CMK (cell line): ENCODE results near the gene SGIP1.
"Not testable (repeated sequence)": the region's sequence is repeated elsewhere in the genome, so short reads cannot be mapped to it uniquely, and the experiment has no call there.

Source experiments
- DNase-seq: peaks from one replicate; pipeline ENCODE4 v3.0.0-alpha.2; 2010; ENCODE audit warnings: low read depth

Gene SGIP1

DNA sequence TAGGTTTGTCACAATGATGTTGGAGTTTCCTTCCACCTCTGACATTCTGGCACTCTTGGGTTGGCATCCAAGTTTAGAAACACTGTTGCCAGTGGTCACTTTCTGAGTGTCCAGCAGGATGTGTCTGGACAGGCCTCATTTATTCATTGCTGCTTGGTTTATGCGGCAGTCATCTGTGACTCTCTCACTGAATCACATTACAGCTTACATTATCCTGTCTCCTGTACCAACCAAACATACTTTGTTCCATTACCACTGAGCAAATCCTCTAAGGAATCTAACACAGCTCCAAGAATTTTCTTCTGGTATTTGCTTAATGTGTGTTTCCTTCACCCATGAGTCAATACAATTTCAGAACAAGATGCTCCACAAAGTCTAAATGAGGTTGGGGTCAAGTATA, 19.9 kb downstream of the SGIP1 start:
- no peak for DNase-seq

- DNase-seq: no peak
Measured at GRCh38 chr1:66556161-66556611, 22.2 kb downstream of the SGIP1 start.

- DNase-seq: no peak
Measured at GRCh38 chr1:66557157-66557556, 23.2 kb downstream of the SGIP1 start.

DNA sequence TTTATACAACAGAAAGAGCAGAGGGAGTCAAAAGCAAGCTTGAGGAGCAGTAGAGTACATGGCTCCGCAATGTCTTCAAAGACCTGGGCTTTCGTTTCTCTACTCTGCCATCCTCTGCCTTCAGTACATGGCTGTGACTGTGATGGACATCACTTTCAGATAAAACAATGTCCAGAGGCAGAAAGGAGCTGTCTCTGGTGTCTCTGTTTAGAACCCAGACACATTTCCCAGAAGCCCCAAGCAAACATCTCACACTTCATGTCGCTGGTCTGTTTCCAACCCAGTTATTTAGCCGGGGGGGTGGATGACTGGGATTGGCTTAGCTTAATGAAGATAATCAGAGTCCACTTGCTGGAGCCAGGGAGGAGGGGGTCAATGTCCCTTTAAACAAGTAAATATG, 25.6 kb downstream of the SGIP1 start:
- no peak for DNase-seq

GRCh38 chr1:66562561-66562960, 28.6 kb downstream of the SGIP1 start:
- no peak for DNase-seq

DNA sequence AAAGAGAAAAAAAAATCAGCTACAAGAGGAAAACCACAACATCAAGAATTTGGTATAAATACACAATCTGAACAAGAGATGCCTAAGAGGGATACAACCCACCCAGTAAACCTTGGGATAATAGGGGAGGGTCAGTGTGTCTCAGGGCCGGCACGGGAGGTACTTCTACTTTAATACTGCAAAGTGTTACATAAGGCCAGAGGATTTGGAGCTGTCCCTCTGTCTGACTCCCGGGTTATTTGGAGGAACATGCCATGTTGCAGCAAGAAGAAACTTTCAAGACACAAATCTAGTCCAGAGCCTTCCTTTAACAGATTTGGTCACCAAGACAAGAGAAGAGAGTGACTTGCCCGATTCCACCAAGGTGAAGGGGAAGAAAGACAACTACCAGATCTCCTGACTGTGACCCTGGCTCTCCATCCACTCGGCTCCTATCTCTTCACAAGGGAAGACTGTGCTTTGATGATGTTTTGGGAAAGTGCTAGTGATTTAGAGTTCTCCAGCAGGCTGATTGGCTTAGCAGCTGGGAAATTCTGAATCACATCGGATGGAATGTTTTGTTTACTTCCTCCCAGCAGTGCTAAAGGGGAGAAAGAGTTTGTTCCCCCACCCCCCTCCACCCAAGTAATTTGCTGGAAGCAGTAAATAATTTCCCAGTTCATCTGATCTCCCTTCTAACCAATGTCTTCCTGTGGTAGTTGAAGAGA, 29.3 kb downstream of the SGIP1 start:
- no peak for DNase-seq

- DNase-seq: no peak
Measured at GRCh38 chr1:66563941-66564630, 30.1 kb downstream of the SGIP1 start.

DNA sequence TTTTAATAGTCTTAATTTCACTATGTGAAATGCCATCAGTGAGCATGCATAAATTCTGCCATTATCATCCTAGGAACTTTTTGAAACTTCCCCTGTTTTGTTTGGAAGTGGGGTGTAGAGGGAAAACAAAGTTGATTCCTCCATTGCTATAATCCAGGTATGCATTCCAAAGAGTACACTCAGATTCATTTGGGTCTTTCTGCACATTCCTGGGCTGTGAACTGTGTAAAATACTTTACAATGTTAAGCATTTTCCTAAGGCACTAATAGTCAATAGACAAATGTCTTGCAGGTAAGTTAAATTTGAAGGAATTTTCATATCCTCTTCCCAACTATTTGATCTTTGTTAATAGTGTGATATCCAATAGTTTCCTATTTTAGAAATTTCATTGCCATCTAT, 36.2 kb downstream of the SGIP1 start:
- DNase-seq: no peak

GRCh38 chr1:66571789-66572188, 37.8 kb downstream of the SGIP1 start:
- no peak for DNase-seq

GRCh38 chr1:66575739-66576138, 41.8 kb downstream of the SGIP1 start:
- no peak for DNase-seq

DNA sequence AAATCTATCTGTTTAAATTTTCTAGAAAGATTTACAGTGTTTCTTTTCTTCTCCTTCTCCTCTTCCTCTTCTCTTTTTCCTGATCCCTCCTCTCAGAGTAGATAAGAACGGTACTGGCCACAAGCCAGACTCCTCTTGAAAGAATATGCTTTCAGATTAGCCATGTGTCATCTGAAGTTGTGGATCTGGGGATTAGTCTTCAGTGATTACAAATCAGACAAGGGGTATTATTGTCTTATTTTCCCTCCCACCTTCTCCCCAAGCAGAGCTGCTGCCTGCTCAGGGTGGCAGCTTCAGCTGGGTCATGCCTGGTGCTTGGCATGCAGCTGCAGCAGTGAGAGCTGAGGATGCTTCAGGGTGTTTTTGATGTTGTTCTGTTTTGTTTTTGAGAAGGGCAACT, 42.7 kb downstream of the SGIP1 start:
- no peak for DNase-seq

DNA sequence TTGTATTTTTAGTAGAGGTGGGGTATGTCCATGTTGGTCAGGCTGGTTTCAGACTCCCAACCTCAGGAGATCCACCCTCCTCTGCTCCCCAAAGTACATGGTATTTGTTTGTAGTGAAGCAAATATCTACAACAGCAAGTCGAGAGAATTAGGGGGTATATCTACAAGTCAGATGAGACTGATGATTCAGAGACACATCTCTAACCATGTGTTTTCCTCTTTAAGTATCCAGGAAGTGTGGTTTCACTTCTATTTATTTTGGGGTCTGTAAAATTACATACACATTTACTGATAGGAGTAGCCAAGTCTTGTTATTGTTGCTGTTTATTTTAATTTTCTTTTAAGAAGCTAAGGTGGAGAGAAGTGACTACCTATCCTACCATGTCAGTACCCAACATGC, 44.9 kb downstream of the SGIP1 start:
- DNase-seq: no peak

DNA sequence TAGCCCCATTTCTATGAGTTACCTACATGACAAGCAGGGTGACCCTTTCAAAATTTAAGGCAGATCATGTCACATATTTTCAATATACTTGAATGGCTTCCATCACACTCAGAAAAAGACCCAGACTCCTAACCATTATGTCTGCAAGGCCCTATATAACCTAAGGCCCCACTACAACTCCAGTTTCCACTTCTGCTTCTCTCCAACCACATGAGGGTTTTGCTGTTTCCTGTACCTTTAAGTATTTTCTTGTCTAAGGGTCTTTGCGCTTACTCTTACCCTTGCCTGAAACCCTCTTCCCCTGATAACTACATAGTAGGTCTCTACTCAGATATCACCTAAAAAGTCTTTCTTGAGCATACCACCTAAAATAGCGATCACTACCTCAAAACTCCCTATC, 46.1 kb downstream of the SGIP1 start:
- no peak for DNase-seq

DNA sequence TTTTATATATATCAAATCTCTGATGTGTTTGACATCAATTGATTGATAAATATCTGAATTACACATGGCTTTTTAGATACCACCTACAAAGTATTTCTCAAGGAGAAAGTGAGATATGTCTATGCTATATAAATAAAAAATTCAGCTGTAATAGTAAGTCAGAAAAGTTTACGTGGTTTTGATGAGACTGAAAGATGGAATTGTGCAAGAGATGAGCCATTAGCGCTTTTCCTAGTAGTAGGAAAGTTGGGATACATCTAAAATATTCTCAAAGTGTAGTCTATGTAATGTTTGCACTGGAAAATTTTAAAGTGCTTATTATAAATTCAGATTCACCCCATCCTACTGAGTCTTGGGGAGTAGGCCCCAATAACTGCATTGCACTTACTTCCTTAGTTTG, 49.1 kb downstream of the SGIP1 start:
- DNase-seq: no peak

DNA sequence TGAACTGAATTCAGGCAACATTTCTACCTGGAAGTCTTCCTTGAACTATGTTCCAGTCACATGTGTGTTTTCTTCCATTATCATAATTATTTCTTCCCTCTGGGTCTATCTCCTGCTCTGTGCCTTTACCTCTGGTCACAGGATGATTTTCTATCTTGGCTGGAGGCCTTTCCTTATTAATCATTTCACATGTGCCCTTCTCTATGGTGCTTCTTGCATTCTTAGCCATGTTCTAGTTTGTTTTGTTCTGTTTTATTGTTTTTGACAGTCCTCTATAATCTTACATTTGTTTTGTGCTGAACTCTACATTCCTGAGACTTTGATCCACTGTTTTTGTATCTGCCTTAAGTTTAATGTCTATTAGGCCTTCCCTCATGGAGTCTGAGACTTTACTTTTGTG, 51.0 kb downstream of the SGIP1 start:
- DNase-seq: no peak

DNA sequence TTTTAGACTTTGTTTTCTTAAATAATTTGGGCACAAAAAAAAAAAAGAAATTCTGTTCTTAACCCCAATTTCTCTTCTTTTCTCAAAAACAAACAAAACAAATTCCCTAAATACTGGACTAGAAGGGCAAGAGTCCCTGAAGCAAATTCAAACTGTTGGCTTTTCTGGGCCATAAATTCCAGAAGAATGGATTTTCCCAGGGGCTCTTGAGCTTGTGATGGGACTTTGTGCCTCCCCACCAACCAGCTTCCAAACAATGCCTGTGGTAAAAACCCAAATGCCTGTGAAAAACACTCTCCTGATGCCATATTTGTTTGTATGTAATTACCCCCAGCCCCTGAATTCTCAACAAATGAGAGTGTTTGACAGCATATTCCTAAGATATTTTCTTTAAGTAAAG, 55.4 kb downstream of the SGIP1 start:
- DNase-seq: no peak

DNA sequence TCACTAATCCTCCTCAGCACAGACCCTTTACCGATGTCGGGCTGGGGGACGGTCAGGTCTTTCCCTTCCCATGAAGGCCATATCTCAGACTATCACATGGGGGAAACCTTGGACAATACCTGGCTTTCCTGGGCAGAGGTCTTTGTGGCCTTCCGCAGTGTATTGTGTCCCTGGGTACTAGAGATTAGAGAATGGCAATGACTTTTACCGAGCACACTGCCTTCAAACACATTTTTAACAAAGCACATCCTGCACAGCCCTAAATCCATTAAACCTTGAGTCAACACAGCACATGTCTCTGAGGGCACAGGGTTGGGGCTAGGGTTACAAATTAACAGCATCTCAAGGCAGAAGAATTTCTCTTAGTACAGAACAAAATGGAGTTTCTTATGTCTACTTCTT, 58.2 kb downstream of the SGIP1 start:
- not testable (repeated sequence) for DNase-seq

GRCh38 chr1:66596191-66596590, 62.2 kb downstream of the SGIP1 start:
- no peak for DNase-seq

GRCh38 chr1:66597500-66597899, 63.5 kb downstream of the SGIP1 start:
- no peak for DNase-seq

DNA sequence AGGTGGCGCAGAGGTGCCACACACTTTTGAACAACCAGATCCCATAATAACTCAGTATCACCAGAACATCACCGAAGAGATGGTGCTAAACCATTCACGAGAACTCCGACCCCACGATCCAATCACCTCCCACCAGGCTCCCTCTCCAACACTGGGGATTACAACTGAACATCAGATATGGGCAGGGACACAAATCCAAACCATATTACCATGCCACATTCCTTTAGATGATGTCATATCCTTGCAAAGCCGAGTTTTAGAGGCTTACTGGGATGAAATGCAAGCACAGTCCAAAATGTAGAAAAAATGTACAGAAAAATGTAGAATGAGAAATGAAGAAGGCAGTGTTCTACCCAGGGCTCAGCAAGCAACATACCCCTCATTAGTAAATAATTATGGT, 64.7 kb downstream of the SGIP1 start:
- DNase-seq: no peak

- DNase-seq: no peak
Measured at GRCh38 chr1:66599346-66599745, 65.4 kb downstream of the SGIP1 start.

DNA sequence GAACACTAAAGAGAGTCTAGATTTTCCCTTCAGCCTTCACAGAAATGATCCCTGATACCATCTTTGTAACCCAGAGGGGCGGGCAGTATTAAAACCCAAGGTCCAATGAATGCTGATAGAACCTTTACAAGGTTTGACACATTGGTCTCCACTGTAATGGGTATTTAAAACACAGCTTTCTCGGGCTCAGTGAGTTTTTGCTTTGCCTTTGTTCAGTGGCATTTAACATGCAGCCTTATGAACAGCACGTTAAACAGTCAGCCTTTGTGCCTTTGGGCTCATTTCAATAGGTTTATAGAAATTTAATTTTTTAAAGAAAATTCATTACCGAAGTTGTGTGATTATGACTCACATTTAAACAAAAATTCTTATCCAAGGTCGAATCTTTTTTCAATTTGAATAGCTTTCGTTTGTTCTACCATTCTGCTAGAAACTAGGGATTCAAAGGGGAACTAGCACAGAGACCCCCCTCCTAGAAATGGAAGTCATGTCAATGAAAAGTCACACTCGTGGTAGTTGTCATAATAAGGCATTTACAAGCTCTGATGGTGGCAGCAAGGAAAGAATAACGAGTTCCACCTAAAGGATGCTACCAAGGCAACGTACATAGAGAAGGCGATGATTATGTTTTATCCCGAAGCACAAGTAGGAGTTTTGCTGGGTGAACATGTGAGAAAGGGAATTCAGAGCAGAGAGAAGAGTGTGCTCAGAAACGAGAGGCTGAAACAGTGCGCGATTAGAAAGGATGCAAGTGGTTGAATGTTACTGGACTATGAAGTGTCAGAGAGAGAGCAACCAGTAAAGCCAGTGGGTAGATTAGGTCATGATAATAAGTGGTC, 66.2 kb downstream of the SGIP1 start:
- DNase-seq: no peak

DNA sequence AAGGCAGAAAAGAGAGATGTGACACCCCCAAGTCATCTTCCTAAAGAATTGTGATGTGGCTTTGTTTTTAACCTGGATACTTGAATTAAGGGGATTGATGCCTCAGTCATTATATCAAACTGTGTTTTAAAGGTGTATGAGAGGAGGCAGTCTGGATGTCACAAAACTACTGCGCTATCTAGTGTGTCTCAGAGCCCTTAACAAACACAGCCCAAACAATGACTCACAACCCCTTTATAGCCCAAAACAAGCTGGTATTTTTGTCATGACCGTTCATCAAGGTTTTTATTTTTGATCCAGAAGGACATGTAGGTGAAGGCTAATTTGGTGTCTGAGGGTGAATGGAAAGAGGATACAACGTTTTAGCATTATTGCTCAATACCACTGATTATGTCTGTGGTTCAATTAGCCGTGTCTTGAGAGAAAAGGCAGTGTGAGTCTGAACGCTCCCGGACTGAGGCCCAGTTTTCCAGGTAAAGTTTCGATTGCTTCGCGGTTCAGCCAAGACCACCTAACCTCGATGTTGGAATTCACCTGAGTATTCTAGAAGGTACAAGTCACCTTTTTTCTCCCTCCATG, 71.6 kb downstream of the SGIP1 start:
- no peak for DNase-seq
